Stimulated activated CD8-positive, alpha-beta memory T cell treated with anti-CD3 and anti-CD28 coated beads, Interleukin-15, amount 100 ng/mL, for 48 hours (primary cell): Measurements from ENCODE around the gene STK10.
"Not testable (repeated sequence)": the region's sequence is repeated elsewhere in the genome, so short reads cannot be mapped to it uniquely, and the experiment has no call there.

Experiments
- DNase-seq, 2 donors: peaks; one replicate each; pipeline ENCODE4 v3.0.0-alpha.2; 2020; ENCODE audit warnings: low read depth in 2 of 2

The STK10 gene

DNA sequence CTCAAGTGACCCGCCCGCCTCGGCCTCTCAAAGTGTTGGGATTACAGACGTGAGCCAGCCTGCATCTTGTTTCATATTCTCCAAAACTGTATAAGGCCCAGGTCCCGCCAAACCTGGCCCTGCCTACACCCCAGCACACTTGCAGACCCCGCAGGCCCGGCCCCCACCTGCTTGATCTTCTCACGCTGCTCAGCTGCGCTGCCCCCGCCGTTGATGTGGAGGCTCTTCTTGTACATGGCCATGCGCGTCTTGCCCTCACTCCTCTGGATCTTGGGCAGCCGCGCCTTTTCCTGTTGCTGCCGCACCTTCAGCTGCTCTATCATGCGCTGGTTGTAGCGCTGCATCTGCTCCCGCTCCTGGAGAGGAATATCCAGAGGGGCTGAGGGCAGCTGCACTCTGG lies 132.6 kb downstream of the STK10 start:
- DNase-seq, result no peak

- no peak for DNase-seq
These were observed 133.3 kb downstream of the STK10 start for GRCh38 chr5:172054611-172055153.

GRCh38 chr5:172052450-172053236 lies 135.4 kb downstream of the STK10 start:
- no peak for DNase-seq

GRCh38 chr5:172051643-172052339 lies 136.2 kb downstream of the STK10 start:
- no peak for DNase-seq

DNA sequence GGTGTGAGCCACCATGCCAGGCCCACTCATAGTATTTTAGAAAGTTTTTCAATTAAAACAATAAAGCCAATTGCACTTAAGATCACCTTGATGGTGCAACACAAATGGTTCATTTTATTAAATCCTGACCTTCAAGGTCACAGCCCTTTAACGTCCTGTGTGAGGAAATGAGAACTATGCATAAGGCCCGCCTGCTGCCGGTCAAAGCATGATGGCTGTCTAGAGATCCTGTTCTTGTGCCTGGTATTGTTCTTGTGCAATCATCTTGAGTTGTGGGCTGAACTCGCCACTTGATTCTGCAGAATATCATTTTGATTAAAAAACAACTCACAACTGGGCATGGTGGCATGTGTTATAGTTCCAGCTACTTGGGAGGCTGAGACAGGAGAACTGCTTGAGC lies 137.9 kb downstream of the STK10 start:
- DNase-seq, result no peak

DNA sequence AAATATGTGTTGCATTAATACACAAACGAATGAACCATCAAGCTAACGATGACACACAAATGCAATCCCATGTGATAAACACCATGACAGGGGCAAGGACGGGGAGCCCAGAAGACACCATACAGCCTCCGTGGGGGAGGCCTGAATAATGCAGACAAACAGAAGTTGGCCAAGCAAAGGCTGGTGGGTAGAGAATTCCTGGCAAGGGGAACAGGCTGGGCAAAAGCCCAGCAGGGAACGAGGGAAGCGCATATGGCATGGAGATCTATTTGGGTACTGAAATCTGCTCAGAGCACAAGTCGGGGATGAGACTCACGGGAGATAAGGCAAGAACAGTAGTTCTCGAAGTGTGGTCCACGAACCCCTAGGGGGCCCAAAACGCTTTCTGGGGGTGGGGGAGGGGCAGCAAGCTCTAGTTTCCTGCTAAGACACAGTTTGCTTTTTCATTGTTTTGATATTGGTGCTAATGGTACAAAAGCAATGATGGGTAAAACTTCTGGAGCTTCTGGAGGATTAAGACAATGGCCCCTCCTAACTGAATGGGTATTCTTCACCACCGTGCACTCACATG lies 138.7 kb downstream of the STK10 start:
- DNase-seq, result no peak

- no peak for DNase-seq
These were observed 139.4 kb downstream of the STK10 start for GRCh38 chr5:172048539-172049101.

DNA sequence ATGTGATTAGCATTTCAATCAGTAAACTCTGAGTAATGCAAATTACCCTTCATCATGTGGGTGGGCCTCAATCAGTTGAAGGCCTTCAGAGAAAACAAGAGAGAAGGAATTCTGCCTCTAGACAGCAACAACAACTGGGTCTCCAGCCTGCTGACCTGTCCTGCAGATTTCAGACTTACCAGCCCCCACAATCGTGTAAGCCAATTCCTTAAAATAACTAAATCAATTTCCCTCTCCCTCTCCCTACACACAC lies 139.9 kb downstream of the STK10 start:
- no peak for DNase-seq

DNA sequence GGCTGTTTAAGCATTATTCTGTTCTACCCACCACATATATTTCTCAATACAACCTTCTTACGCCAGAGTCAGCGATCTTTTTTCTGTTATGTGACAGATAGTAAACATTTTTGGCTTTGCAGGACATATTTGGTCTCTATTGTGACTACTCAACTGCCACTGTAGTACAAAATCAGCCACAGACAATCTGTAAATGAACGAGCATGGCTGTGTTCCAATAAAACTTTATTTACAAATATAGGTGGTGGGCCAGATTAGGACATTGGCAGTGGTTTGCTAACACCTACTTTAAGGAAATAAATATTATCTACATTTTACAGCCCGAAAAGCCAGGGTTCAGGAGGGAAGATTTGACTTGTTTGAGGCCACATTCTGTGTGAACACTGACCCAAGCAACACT lies 141.4 kb downstream of the STK10 start:
- no peak for DNase-seq

DNA sequence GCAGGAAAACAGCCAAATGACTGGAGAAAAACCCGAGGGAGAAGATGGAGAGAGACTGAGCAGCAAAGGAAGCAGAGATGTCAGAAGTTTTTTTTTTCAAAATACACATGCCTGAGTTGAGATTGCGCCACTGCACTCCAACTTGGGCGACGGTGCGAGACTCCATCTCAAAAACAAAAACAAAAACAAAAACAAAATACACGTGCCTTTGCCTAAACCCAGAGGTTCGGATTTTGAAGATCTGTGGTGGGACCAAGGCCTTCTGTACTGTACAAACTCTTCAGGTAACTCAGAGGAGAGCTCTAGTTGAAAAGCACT lies 142.8 kb downstream of the STK10 start:
- no peak for DNase-seq

- DNase-seq, result no peak
These were observed 143.3 kb downstream of the STK10 start for GRCh38 chr5:172044631-172045314.

GRCh38 chr5:172043865-172044264 lies 144.2 kb downstream of the STK10 start:
- DNase-seq, result no peak

GRCh38 chr5:172042183-172042582 lies 145.8 kb downstream of the STK10 start:
- DNase-seq, result no peak

DNA sequence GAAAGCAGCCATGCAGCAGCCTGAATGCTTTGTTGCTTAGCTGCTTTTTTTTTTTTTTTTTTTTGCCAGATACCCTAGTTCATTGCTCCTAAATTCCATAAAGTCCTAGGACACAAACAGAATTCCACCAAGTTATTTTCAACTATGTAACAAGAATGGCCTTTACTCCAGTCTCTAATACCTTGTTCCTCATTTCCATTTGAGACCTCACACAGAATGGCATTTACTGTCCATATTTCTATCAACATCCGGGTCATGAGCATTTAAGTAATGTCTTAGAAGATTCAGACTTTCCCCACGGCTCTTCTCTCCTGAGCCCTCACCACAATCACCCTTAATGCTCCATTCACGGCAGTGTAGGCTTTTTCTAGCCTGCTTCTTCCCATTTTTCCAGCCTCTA lies 149.9 kb downstream of the STK10 start:
- no peak for DNase-seq

- peak in 1 of 2 donors; percentile 10 for DNase-seq
These were observed 153.0 kb downstream of the STK10 start for GRCh38 chr5:172035049-172035448.

DNA sequence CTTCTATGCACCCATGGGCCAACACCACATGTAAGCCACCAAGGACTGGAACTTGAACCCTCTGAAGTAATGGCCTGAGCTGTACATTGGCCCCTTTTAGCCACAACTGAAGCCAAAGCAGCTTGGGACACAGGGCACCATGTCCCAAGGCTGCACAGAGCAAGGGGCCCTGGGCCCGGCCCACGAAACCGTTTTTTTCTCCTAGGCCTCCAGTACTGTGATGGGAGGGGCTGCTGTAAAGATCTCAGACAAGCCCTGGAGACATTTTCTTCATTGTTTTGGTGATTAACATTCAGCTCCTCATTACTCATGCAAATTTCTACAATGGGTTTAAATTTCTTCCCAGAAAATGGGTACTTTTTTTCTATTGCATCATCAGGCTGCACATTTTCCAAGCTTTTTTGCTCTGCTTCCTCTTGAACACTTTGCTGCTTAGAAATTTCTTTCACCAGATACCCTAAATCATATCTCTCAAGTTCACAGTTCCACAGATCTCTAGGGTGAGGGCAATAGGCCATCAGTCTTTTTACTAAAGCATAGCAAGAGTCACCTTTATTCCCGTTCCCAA lies 156.0 kb downstream of the STK10 start:
- no peak for DNase-seq

GRCh38 chr5:172029876-172030275 lies 158.1 kb downstream of the STK10 start:
- no peak for DNase-seq

GRCh38 chr5:172028167-172028566 lies 159.9 kb downstream of the STK10 start:
- DNase-seq, result no peak

- not testable (repeated sequence) for DNase-seq
These were observed 167.8 kb downstream of the STK10 start for GRCh38 chr5:172020110-172020786.

DNA sequence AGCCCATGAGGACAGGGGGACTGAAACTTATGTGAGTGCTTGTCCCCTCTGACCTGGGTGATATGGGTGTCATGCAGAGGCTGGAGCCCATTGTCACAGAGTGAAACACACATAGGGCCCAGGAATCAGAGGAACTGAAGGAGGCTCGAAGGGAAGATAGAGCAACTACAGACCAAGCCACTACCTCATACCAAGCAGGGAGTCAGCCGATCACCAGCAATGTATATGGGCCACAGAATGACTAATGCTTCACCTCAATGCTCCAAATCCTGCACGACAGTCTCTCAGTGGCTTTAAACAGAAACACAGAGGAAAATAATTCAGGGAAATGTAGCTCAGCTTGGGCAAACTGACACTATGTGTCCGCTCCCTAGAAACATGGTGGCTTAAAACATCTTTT lies 172.7 kb downstream of the STK10 start:
- DNase-seq, result no peak

DNA sequence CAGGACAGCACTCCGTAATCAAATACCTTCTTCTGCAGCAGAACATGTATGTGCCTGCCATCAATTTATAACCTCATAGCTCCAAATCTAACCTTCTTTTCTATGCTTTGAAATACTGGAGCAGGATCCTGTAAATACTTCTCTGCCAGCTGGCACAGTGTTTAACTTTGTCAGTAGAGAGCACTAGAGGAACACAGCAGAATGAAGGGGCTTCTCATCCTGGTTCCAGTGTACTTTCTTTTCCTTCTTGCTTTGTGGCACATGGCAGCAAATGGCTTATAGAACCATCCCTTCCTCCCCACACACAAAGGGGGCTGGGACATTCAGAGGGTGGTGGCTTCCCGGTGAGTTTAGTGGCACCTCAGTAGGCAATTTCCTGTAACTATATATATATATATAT lies 177.7 kb downstream of the STK10 start:
- DNase-seq, result no peak
